ENCODE measurements around the gene RBM20.

- TF ChIP-seq CTCF (IDR thresholded peaks at IDR 0.05; ENCODE audit: low read length) (peak; percentile 82), EZH2 (optimal IDR thresholded peaks at IDR 0.05; ENCODE audit: low read depth, low read length) (no peak)
Observed at GRCh38 chr10:110803830-110804338, 159.7 kb downstream of the RBM20 start.

Measured in MM.1S (cell line).